Measurements from ENCODE around the gene PLEKHA6.

DNA sequence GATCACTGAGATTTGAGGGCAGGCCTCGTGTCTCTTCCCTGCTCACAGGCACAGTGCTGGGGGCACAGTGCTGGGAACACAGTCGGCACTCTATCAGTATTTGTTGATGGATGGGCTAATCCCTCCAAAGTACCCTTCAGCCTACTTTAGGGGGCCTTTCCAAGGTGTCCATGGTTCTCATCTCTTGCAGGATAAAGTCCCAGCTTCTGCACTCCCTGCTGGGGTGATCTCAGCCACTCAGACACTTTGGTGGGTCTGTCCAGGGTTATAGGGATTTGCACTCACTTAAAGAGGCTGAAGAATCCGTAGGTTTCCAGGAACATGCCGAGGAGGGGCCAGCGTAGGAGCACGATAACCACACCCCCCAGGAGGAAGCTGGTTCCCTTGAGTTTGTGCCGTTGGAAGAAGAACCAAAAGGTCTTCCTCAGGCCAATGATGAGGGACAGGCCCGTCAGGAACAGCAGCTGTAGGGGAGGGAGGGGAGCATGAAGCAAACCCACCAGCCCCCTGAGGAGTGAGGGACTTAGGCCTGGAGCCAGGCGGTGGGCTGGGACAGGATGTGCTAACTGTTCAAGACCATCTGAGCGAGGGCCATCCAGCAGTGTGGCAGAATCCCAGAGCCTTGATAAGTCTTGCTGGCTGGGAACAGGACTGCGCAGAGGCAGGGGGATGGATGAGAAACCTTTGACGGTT, 158.2 kb downstream of the PLEKHA6 start:
- no peak for TF ChIP-seq EZH2 (IDR thresholded peaks at IDR 0.05; ENCODE audit: borderline replicate concordance, insufficient read depth, low read depth, low read length, poor library complexity, severe bottlenecking)
- TF ChIP-seq, protein P1, sequence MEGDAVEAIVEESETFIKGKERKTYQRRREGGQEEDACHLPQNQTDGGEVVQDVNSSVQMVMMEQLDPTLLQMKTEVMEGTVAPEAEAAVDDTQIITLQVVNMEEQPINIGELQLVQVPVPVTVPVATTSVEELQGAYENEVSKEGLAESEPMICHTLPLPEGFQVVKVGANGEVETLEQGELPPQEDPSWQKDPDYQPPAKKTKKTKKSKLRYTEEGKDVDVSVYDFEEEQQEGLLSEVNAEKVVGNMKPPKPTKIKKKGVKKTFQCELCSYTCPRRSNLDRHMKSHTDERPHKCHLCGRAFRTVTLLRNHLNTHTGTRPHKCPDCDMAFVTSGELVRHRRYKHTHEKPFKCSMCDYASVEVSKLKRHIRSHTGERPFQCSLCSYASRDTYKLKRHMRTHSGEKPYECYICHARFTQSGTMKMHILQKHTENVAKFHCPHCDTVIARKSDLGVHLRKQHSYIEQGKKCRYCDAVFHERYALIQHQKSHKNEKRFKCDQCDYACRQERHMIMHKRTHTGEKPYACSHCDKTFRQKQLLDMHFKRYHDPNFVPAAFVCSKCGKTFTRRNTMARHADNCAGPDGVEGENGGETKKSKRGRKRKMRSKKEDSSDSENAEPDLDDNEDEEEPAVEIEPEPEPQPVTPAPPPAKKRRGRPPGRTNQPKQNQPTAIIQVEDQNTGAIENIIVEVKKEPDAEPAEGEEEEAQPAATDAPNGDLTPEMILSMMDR (IDR thresholded peaks at IDR 0.05): no peak
